Panc1 (cell line): ENCODE data around the gene CLMN. TPM values are rescaled to one million over a fixed set of nuclear protein-coding genes. Genes with fewer than 3 reads are reported as not detected.

ENCODE experiments used
- ATAC-seq: fragments of 200-7000 bp; cut with Tn5 transposase; 2 replicates; pipeline ENCODE4 v1.9.1; 2020; ENCODE audit warnings: mild to moderate bottlenecking, moderate library complexity
- BruUV-seq: library from RNA; stranded (reverse); fragments of 400-500 nt; replicated peaks from 2 replicates; lab custom pipeline; 2021; lab: Mats Ljungman, UMichigan
- CTCF ChIA-PET: fragments of 300-600 bp; sonication (Branson Sonifier 250); formaldehyde crosslinking; loops from one replicate; lab custom pipeline; 2022; ENCODE audit warnings: antibody characterized with exemption; lab: Charles Lee
- POLR2A ChIA-PET: fragments of 300-600 bp; sonication (Branson Sonifier 250); formaldehyde crosslinking; loops from one replicate; lab custom pipeline; 2022; ENCODE audit warnings: antibody characterized with exemption; lab: Charles Lee
- DNase-seq: peaks from one replicate; pipeline ENCODE4 v3.0.0-alpha.2; 2010; ENCODE audit warnings: low read depth, low spot score
- H3K27ac ChIP-seq: 2 replicates; pipeline ENCODE4 v1.5.1; 2011; ENCODE audit warnings: mild to moderate bottlenecking, low read length, inconsistent platforms
- H3K27me3 ChIP-seq: fragments of 200-500 bp; sonication (Bioruptor generic); 2 replicates; pipeline ENCODE4 v1.6.0; 2014; ENCODE audit warnings: low read length, inconsistent platforms; ENCODE audit not compliant: control insufficient read depth, insufficient read depth
- H3K36me3 ChIP-seq: fragments of 200-500 bp; sonication (Bioruptor generic); 2 replicates; pipeline ENCODE4 v1.5.1; 2014; ENCODE audit warnings: inconsistent platforms, mild to moderate bottlenecking, low read length, moderate library complexity; ENCODE audit not compliant: control insufficient read depth, insufficient read depth
- H3K4me1 ChIP-seq: 2 replicates; pipeline ENCODE4 v1.5.1; 2011; ENCODE audit warnings: inconsistent platforms, mild to moderate bottlenecking, low read length, moderate library complexity; ENCODE audit not compliant: control insufficient read depth, insufficient read depth
- H3K4me3 ChIP-seq, 2 experiments: 2 replicates each; pipeline ENCODE4 v1.5.1; 2011 to 2012; ENCODE audit warnings: low read depth in 2 of 2, low read length in 2 of 2, mild to moderate bottlenecking in 2 of 2, inconsistent platforms in 1 of 2, moderate library complexity in 1 of 2
- H3K9me3 ChIP-seq: fragments of 200-500 bp; sonication (Bioruptor generic); 2 replicates; pipeline ENCODE4 v1.5.1; 2014; ENCODE audit warnings: low read depth, mild to moderate bottlenecking, inconsistent platforms, low read length, moderate library complexity; ENCODE audit not compliant: control insufficient read depth, insufficient read depth
- POLR2AphosphoS5 ChIP-seq: IDR thresholded peaks from 2 replicates; pipeline ENCODE4 v1.6.1; 2012; ENCODE audit warnings: mild to moderate bottlenecking, low read depth, low read length, moderate library complexity
- SIN3A ChIP-seq: IDR thresholded peaks from 2 replicates; pipeline ENCODE4 v1.6.1; 2012; ENCODE audit warnings: low read depth, mild to moderate bottlenecking, low read length, moderate library complexity, borderline replicate concordance; ENCODE audit not compliant: insufficient read depth
- TCF7L2 ChIP-seq: IDR thresholded peaks from 2 replicates; pipeline ENCODE4 v1.6.1; 2011; ENCODE audit warnings: mild to moderate bottlenecking, low read depth, low read length, inconsistent platforms
- in situ Hi-C: cut with HindIII; loops from 2 replicates; pipeline ENCODE4 v1.10.0; 2016; ENCODE audit warnings: low sequenced_read_pairs, low pct_unique_long_range_greater_than_20kb
- intact Hi-C: fragments of 100-400 bp; cut with micrococcal nuclease; formaldehyde crosslinking; loops from one replicate; pipeline ENCODE4 v1.10.0; 2022; ENCODE audit not compliant: unreplicated experiment
- total RNA-seq: library from RNA; stranded (reverse); gene quantifications from one replicate; pipeline ENCODE4 v1.2.1, GENCODE V29; 2021; ENCODE audit not compliant: unreplicated experiment
- TF ChIP-seq, protein P1 (sequence below): fragments of 450-650 bp; IDR thresholded peaks from 2 replicates; pipeline ENCODE4 v1.5.1; 2017; ENCODE audit warnings: mild to moderate bottlenecking
- TF ChIP-seq, protein P2 (sequence below), 2 experiments: IDR thresholded peaks; 2 replicates each; pipeline ENCODE4 v1.6.1; 2011 to 2012; ENCODE audit warnings: low read depth in 2 of 2, control low read depth in 1 of 2, low read length in 1 of 2, mild to moderate bottlenecking in 1 of 2, moderate library complexity in 1 of 2; ENCODE audit not compliant: insufficient read depth in 1 of 2

Gene CLMN
- total RNA-seq, 1 experiment from 2014 or later = 34.9 TPM

DNA sequence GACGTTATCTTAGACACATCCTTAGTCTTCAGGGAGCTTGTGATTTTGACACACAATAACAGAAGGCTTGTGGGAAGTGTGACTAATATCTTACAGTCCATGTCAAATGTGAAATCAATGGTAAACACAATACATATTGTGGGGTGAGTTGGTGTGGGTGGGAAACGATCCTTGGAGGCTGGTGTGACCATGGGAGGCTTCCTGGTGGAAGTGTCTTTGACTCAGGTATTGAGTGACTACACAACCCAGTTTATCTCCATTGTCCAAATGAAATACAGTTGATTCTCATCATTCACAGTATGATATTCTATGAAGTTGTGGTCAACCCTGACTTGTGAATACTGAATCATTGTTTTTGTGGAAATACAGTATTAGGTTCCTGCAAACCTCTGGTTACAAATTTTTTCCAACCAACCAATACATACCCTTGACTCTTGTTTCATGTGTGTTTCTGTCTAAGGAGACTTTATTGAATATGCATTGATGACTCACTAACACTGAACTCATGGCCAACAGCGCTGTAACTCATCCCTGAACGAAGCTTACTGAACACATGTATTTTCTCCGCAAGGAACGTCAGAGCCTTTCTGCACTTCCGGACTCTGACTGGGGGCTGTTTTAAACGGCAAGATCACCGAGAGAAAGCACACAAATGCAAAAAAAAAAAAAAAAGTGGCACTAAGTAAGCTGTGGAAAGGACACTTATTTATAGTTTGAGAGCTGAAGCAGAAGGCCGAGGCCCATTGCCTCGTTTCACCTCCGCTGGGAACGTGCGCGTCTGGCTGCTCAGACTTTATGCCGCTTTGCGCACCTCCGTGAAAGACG, 59.0 kb downstream of the CLMN start:
- DNase-seq = no peak
- POLR2A ChIA-PET = no interaction called here

GRCh38 chr14:95258754-95259593, 60.7 kb downstream of the CLMN start:
- intact Hi-C loops (no loop called here), in situ Hi-C loops (no loop called here)
- Histone ChIP-seq H3K27me3 (no peaks in the 10 kb centered on the region), H3K9me3 (no peaks in the 10 kb centered on the region), H3K27ac (peak overlapping the region; percentile 8; the same call in 1 of the 2 replicates), H3K36me3 (no peaks in the 10 kb centered on the region), H3K4me3 (no peak overlapping the region), H3K4me1 (peaks cover 26% of the 10 kb centered on the region)
- peak; percentile 68 for ATAC-seq
- ChIA-PET POLR2A (no interaction called here), CTCF (no interaction called here)
- DNase-seq = no peak
- BruUV-seq = no TSS peak
- TF ChIP-seq, protein P1, sequence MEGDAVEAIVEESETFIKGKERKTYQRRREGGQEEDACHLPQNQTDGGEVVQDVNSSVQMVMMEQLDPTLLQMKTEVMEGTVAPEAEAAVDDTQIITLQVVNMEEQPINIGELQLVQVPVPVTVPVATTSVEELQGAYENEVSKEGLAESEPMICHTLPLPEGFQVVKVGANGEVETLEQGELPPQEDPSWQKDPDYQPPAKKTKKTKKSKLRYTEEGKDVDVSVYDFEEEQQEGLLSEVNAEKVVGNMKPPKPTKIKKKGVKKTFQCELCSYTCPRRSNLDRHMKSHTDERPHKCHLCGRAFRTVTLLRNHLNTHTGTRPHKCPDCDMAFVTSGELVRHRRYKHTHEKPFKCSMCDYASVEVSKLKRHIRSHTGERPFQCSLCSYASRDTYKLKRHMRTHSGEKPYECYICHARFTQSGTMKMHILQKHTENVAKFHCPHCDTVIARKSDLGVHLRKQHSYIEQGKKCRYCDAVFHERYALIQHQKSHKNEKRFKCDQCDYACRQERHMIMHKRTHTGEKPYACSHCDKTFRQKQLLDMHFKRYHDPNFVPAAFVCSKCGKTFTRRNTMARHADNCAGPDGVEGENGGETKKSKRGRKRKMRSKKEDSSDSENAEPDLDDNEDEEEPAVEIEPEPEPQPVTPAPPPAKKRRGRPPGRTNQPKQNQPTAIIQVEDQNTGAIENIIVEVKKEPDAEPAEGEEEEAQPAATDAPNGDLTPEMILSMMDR = no peak
- TF ChIP-seq POLR2AphosphoS5 = no peak
- no peak for TF ChIP-seq SIN3A
- no peak for TF ChIP-seq TCF7L2
- TF ChIP-seq, protein P2, sequence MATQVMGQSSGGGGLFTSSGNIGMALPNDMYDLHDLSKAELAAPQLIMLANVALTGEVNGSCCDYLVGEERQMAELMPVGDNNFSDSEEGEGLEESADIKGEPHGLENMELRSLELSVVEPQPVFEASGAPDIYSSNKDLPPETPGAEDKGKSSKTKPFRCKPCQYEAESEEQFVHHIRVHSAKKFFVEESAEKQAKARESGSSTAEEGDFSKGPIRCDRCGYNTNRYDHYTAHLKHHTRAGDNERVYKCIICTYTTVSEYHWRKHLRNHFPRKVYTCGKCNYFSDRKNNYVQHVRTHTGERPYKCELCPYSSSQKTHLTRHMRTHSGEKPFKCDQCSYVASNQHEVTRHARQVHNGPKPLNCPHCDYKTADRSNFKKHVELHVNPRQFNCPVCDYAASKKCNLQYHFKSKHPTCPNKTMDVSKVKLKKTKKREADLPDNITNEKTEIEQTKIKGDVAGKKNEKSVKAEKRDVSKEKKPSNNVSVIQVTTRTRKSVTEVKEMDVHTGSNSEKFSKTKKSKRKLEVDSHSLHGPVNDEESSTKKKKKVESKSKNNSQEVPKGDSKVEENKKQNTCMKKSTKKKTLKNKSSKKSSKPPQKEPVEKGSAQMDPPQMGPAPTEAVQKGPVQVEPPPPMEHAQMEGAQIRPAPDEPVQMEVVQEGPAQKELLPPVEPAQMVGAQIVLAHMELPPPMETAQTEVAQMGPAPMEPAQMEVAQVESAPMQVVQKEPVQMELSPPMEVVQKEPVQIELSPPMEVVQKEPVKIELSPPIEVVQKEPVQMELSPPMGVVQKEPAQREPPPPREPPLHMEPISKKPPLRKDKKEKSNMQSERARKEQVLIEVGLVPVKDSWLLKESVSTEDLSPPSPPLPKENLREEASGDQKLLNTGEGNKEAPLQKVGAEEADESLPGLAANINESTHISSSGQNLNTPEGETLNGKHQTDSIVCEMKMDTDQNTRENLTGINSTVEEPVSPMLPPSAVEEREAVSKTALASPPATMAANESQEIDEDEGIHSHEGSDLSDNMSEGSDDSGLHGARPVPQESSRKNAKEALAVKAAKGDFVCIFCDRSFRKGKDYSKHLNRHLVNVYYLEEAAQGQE (IDR thresholded peaks at IDR 0.05; ENCODE audit: insufficient read depth in 1 of 2, low read depth in 2 of 2, low read length in 1 of 2) = no peak

More for the DNA sequence above, 59.0 kb downstream of the CLMN start:
- CTCF ChIA-PET = no interaction called here
- no peak for TF ChIP-seq TCF7L2
- TF ChIP-seq SIN3A = no peak
- TF ChIP-seq, protein P2 (IDR thresholded peaks at IDR 0.05; ENCODE audit: insufficient read depth in 1 of 2, low read depth in 2 of 2, low read length in 1 of 2) = no peak
- TF ChIP-seq POLR2AphosphoS5 = no peak
- TF ChIP-seq, protein P1 = no peak
- in situ Hi-C loops (no loop called here), intact Hi-C loops (no loop called here)
- H3K4me3 ChIP-seq = no peak overlapping the region
- BruUV-seq = no TSS peak
- H3K9me3 ChIP-seq = no peaks in the 10 kb centered on the region
- H3K27me3 ChIP-seq = no peaks in the 10 kb centered on the region
- ATAC-seq = no peak
- no peaks in the 10 kb centered on the region for H3K36me3 ChIP-seq
- peaks cover 38% of the 10 kb centered on the region for H3K4me1 ChIP-seq
- peak overlapping the region; percentile 42 for H3K27ac ChIP-seq
